ENCODE measurements around the gene GLDN.

GRCh38 chr15:51319539-51319938 is 21.9 kb upstream of the GLDN start:
- TF ChIP-seq RFX5 (IDR thresholded peaks at IDR 0.05; ENCODE audit: low read length) (no peak), SMC3 (IDR thresholded peaks at IDR 0.05; ENCODE audit: low read depth, low read length) (no peak), JUND (IDR thresholded peaks at IDR 0.05) (no peak), YY1 (IDR thresholded peaks at IDR 0.05; ENCODE audit: low read depth) (no peak), FOXJ3 (CRISPR knock-in tag; IDR thresholded peaks at IDR 0.05) (no peak)
- TF ChIP-seq, protein P1, sequence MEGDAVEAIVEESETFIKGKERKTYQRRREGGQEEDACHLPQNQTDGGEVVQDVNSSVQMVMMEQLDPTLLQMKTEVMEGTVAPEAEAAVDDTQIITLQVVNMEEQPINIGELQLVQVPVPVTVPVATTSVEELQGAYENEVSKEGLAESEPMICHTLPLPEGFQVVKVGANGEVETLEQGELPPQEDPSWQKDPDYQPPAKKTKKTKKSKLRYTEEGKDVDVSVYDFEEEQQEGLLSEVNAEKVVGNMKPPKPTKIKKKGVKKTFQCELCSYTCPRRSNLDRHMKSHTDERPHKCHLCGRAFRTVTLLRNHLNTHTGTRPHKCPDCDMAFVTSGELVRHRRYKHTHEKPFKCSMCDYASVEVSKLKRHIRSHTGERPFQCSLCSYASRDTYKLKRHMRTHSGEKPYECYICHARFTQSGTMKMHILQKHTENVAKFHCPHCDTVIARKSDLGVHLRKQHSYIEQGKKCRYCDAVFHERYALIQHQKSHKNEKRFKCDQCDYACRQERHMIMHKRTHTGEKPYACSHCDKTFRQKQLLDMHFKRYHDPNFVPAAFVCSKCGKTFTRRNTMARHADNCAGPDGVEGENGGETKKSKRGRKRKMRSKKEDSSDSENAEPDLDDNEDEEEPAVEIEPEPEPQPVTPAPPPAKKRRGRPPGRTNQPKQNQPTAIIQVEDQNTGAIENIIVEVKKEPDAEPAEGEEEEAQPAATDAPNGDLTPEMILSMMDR (IDR thresholded peaks at IDR 0.05) = no peak
- TF ChIP-seq, protein P2, sequence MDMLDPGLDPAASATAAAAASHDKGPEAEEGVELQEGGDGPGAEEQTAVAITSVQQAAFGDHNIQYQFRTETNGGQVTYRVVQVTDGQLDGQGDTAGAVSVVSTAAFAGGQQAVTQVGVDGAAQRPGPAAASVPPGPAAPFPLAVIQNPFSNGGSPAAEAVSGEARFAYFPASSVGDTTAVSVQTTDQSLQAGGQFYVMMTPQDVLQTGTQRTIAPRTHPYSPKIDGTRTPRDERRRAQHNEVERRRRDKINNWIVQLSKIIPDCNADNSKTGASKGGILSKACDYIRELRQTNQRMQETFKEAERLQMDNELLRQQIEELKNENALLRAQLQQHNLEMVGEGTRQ (IDR thresholded peaks at IDR 0.05; ENCODE audit: borderline replicate concordance, low read depth, low read length) = no peak

Measured in SK-N-SH (cell line).